Measurements from ENCODE around the gene ZFYVE16. TPM values are rescaled to one million over a fixed set of nuclear protein-coding genes. Genes with fewer than 3 reads are reported as not detected.
"Not testable (repeated sequence)": the region's sequence is repeated elsewhere in the genome, so short reads cannot be mapped to it uniquely, and the experiment has no call there.

The ZFYVE16 gene
- total RNA-seq, 4 donors from 2014 or later, result 12.4 to 45.7 (median 23.3) TPM

GRCh38 chr5:80417973-80418372, 10.1 kb downstream of the ZFYVE16 start:
- H3K4me3 ChIP-seq, result no peak overlapping the region
- peaks cover 4% of the 10 kb centered on the region for H3K9me3 ChIP-seq
- H3K27ac ChIP-seq, result no peak overlapping the region
- H3K36me3 ChIP-seq, result no peaks in the 10 kb centered on the region
- H3K4me1 ChIP-seq, result no peaks in the 10 kb centered on the region
- no peak for TF ChIP-seq EP300 (IDR thresholded peaks at IDR 0.05)
- no peak for TF ChIP-seq POLR2A (IDR thresholded peaks at IDR 0.05)
- no peak for TF ChIP-seq POLR2AphosphoS5 (IDR thresholded peaks at IDR 0.05)
- TF ChIP-seq CTCF (IDR thresholded peaks at IDR 0.05), result no peak
- 100% methylated on average over 1 of the region's 1 CpG for WGBS
- DNase-seq (ENCODE audit: low spot score in 2 of 2), result no peak
- no peaks in the 10 kb centered on the region for H3K27me3 ChIP-seq

DNA sequence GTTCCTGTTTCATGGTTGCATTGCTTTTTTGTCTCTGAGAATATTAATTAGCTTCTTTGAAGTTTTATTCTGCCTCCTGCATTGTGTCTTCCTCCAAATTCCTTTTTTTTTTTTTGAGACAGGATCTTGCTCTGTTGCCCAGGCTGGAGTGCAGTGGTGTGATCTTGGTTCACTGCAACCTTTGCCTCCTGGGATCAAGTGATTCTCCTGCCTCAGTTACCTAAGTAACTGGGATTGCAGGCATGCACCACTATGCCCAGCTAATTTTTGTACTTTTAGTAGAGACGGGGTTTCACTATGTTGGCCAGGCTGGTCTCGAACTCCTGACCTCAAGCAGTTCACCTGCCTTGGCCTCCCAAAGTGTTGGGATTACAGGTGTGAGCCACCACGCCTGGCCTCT, 16.5 kb downstream of the ZFYVE16 start:
- not testable (repeated sequence) for H3K36me3 ChIP-seq; H3K4me1 ChIP-seq; H3K27ac ChIP-seq; H3K27me3 ChIP-seq; DNase-seq (ENCODE audit: low spot score in 2 of 2); H3K4me3 ChIP-seq
- WGBS, result 97% methylated on average over 3 of the region's 3 CpGs
- peaks cover 15% of the 10 kb centered on the region for H3K9me3 ChIP-seq

DNA sequence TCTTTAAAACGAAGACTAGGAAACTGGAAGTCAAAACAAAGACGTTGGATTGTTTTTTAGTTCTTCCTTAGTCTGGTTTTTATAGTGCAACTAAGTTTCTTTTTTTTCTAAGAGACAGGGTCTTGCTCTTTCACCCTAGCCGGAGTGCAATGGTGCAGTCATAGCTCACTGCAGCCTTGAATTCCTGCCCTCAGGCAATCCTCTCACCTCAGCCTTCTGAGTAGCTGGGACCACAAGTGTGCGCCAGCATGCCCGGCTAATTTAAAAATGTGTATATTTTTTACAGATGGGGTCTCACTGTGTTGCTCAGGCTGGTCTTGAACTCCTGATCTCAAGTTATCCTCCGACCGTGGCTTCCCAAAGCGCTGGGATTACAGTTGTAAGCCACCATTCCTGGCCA, 27.6 kb downstream of the ZFYVE16 start:
- no peak overlapping the region for H3K27ac ChIP-seq
- no peak for DNase-seq (ENCODE audit: low spot score in 2 of 2)
- 92% methylated on average over 8 of the region's 8 CpGs for WGBS
- TF ChIP-seq POLR2A (IDR thresholded peaks at IDR 0.05) (no peak), EP300 (IDR thresholded peaks at IDR 0.05) (no peak)
- no peaks in the 10 kb centered on the region for H3K9me3 ChIP-seq
- no peaks in the 10 kb centered on the region for H3K27me3 ChIP-seq
- H3K36me3 ChIP-seq, result peaks cover 41% of the 10 kb centered on the region
- H3K4me3 ChIP-seq, result no peak overlapping the region
- no peaks in the 10 kb centered on the region for H3K4me1 ChIP-seq

DNA sequence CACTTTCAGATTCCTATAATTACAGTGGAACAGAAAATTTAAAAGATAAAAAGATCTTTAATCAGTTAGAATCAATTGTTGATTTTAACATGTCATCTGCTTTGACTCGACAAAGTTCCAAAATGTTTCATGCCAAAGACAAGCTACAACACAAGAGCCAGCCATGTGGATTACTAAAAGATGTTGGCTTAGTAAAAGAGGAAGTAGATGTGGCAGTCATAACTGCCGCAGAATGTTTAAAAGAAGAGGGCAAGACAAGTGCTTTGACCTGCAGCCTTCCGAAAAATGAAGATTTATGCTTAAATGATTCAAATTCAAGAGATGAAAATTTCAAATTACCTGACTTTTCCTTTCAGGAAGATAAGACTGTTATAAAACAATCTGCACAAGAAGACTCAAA, 29.5 kb downstream of the ZFYVE16 start:
- peaks cover 41% of the 10 kb centered on the region for H3K36me3 ChIP-seq
- H3K4me3 ChIP-seq, result no peak overlapping the region
- DNase-seq (ENCODE audit: low spot score in 2 of 2), result no peak
- H3K27me3 ChIP-seq, result no peaks in the 10 kb centered on the region
- TF ChIP-seq CTCF (IDR thresholded peaks at IDR 0.05) (no peak), EP300 (IDR thresholded peaks at IDR 0.05) (no peak), POLR2A (IDR thresholded peaks at IDR 0.05) (no peak), POLR2AphosphoS5 (IDR thresholded peaks at IDR 0.05) (no peak)
- 57% methylated on average over 3 of the region's 3 CpGs for WGBS
- no peak overlapping the region for H3K27ac ChIP-seq
- no peaks in the 10 kb centered on the region for H3K9me3 ChIP-seq
- no peaks in the 10 kb centered on the region for H3K4me1 ChIP-seq

GRCh38 chr5:80438739-80439138, 30.9 kb downstream of the ZFYVE16 start:
- Histone ChIP-seq H3K4me1 (no peaks in the 10 kb centered on the region), H3K36me3 (peaks cover 46% of the 10 kb centered on the region), H3K27me3 (no peaks in the 10 kb centered on the region), H3K27ac (no peak overlapping the region), H3K9me3 (no peaks in the 10 kb centered on the region), H3K4me3 (no peak overlapping the region)
- DNase-seq (ENCODE audit: low spot score in 2 of 2), result no peak
- WGBS, result 95% methylated on average over 4 of the region's 4 CpGs
- TF ChIP-seq EP300 (IDR thresholded peaks at IDR 0.05) (no peak), CTCF (IDR thresholded peaks at IDR 0.05) (no peak), POLR2AphosphoS5 (IDR thresholded peaks at IDR 0.05) (no peak)

DNA sequence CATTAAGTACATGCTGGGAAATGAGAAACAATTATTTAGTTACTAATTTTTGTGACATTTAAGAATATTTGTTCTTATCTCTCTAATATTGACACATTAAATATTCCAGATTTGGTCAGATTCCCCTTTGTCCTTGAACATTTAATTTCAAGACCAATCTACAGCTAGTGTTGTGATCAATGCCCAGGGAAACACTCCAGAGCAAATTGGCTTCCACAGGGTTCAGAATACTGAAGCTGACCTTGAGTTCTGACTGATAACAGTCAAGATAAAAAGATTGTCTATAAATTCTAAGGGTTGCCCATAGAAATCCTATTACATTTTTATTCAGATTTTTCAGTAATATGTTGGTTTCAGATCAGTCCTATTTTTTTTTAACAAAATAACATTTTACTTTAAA, 31.3 kb downstream of the ZFYVE16 start:
- no peaks in the 10 kb centered on the region for H3K27me3 ChIP-seq
- H3K4me3 ChIP-seq, result no peak overlapping the region
- DNase-seq (ENCODE audit: low spot score in 2 of 2), result no peak
- peaks cover 48% of the 10 kb centered on the region for H3K36me3 ChIP-seq
- TF ChIP-seq CTCF (IDR thresholded peaks at IDR 0.05), result no peak
- TF ChIP-seq POLR2AphosphoS5 (IDR thresholded peaks at IDR 0.05), result no peak
- TF ChIP-seq EP300 (IDR thresholded peaks at IDR 0.05), result no peak
- no peak for TF ChIP-seq POLR2A (IDR thresholded peaks at IDR 0.05)
- no peak overlapping the region for H3K27ac ChIP-seq
- no peaks in the 10 kb centered on the region for H3K9me3 ChIP-seq
- H3K4me1 ChIP-seq, result no peaks in the 10 kb centered on the region

All from suprapubic skin (tissue), 4 donors.